ENCODE results near the gene WNT4.

The WNT4 gene

GRCh38 chr1:22143065-22144033, at the start of gene WNT4:
TSS of gene WNT4 (minus strand) at chr1:22143097. CDS start at chr1:22142922, 175 bp downstream.
- DNase-seq: no peak

- DNase-seq: no peak
Measured at GRCh38 chr1:22190731-22191130, 47.8 kb upstream of the WNT4 start.

GRCh38 chr1:22190251-22190650, 47.4 kb upstream of the WNT4 start:
- no peak for DNase-seq

GRCh38 chr1:22189619-22190018, 46.7 kb upstream of the WNT4 start:
- no peak for DNase-seq

- DNase-seq: no peak
Measured at GRCh38 chr1:22188914-22189313, 46.0 kb upstream of the WNT4 start.

- DNase-seq: no peak
Measured at GRCh38 chr1:22188436-22188835, 45.5 kb upstream of the WNT4 start.

- DNase-seq: no peak
Measured at GRCh38 chr1:22186311-22186710, 43.4 kb upstream of the WNT4 start.

GRCh38 chr1:22184892-22185612, 42.2 kb upstream of the WNT4 start:
- DNase-seq: peak; percentile 83

GRCh38 chr1:22184454-22184853, 41.6 kb upstream of the WNT4 start:
- DNase-seq: no peak

GRCh38 chr1:22182715-22183114, 39.8 kb upstream of the WNT4 start:
- DNase-seq: no peak

GRCh38 chr1:22179197-22179803, 36.4 kb upstream of the WNT4 start:
- no peak for DNase-seq

- no peak for DNase-seq
Measured at GRCh38 chr1:22177354-22178003, 34.6 kb upstream of the WNT4 start.

GRCh38 chr1:22176258-22176657, 33.4 kb upstream of the WNT4 start:
- no peak for DNase-seq

- DNase-seq: no peak
Measured at GRCh38 chr1:22174446-22175220, 31.7 kb upstream of the WNT4 start.

GRCh38 chr1:22171951-22172715, 29.2 kb upstream of the WNT4 start:
- DNase-seq: no peak

GRCh38 chr1:22169816-22170215, 26.9 kb upstream of the WNT4 start:
- DNase-seq: no peak

- DNase-seq: no peak
Measured at GRCh38 chr1:22168412-22168973, 25.6 kb upstream of the WNT4 start.

GRCh38 chr1:22166439-22166838, 23.5 kb upstream of the WNT4 start:
- DNase-seq: no peak

- DNase-seq: no peak
Measured at GRCh38 chr1:22164841-22165808, 22.2 kb upstream of the WNT4 start.

- no peak for DNase-seq
Measured at GRCh38 chr1:22163564-22163963, 20.7 kb upstream of the WNT4 start.

Measured in NCI-H524 treated with DMSO at 0.1 percent for 48 hours (cell line).